Measurements from ENCODE around the gene TENM3. TPM values are rescaled to one million over a fixed set of nuclear protein-coding genes. Genes with fewer than 3 reads are reported as not detected.

Gene TENM3
- total RNA-seq, 2 donors from 2014 or later = 21.4 to 52.3 TPM

DNA sequence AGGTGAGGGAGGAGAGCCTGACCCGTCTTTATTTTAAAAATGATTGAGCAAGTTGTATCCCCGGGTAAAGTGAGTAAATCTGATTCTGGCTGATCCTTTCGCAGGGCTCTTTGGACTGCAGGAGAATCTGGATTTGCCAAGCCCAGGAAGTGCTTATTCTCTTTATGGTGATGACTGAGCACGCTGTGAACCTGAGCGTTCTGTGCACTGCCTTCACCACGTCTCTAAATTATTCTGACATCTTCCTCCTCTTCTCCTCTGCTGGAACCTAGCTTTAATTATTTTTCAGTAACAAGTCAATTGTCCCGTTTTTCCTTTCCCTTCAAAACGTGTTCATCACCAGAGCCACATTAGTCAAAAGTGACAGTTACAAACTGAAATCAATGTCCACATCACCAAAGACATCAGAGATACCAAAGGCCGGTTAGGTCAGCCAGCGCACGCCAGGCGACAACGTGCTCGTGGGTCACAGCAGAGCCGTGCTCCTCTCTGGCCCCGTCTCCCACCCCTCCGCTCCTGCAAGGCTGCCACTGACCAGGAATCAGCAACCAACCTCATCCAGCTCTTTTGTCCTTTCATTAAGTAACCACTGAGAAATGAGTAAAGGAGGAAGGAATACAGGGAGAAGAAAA, 599.7 kb downstream of the TENM3 start:
- Histone ChIP-seq H3K4me3 (no peak overlapping the region), H3K27me3 (replicated peaks; ENCODE audit: insufficient read depth) (no peaks in the 10 kb centered on the region), H3K9me3 (no peaks in the 10 kb centered on the region), H3K36me3 (no peaks in the 10 kb centered on the region), H3K4me1 (replicated peaks) (no peaks in the 10 kb centered on the region), H3K27ac (no peak overlapping the region)
- intact Hi-C loops (cut with DNase I) = no loop called here
- TF ChIP-seq POLR2A (IDR thresholded peaks at IDR 0.05) (no peak), POLR2AphosphoS5 (IDR thresholded peaks at IDR 0.05) (no peak)
- TF ChIP-seq, protein P1, sequence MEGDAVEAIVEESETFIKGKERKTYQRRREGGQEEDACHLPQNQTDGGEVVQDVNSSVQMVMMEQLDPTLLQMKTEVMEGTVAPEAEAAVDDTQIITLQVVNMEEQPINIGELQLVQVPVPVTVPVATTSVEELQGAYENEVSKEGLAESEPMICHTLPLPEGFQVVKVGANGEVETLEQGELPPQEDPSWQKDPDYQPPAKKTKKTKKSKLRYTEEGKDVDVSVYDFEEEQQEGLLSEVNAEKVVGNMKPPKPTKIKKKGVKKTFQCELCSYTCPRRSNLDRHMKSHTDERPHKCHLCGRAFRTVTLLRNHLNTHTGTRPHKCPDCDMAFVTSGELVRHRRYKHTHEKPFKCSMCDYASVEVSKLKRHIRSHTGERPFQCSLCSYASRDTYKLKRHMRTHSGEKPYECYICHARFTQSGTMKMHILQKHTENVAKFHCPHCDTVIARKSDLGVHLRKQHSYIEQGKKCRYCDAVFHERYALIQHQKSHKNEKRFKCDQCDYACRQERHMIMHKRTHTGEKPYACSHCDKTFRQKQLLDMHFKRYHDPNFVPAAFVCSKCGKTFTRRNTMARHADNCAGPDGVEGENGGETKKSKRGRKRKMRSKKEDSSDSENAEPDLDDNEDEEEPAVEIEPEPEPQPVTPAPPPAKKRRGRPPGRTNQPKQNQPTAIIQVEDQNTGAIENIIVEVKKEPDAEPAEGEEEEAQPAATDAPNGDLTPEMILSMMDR (IDR thresholded peaks at IDR 0.05) = no peak
- 52% methylated on average over 17 of the region's 17 CpGs for WGBS
- DNase-seq (ENCODE audit: low spot score) = no peak

DNA sequence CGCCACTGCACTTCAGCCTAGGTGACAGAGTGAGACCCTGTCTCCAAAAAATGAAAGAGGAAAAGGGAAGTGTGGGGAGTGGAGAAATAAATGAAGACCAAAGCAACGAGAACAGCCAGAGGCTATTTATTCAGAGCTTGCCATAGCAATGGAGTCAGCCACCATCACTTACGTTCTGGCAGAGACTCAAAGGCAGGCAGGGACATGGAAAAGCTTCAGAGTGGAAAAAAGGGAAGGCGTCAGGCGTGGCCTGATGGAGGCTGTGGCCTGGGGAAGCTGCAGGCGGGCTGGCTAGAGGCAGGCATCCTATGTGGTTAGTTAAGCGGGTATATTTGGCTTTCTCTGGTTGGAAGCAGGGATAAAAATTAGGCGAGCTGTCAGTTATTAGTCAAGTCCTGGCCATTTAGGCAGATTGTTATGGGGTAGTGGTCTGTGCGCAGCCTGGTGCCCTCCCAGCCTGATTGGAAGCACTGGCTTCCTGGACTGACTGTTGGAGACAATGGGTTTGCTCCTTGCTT, 600.7 kb downstream of the TENM3 start:
- intact Hi-C loops (cut with DNase I) = no loop called here
- H3K4me3 ChIP-seq = no peak overlapping the region
- no peak overlapping the region for H3K27ac ChIP-seq
- WGBS = 68% methylated on average over 9 of the region's 9 CpGs
- H3K27me3 ChIP-seq (replicated peaks; ENCODE audit: insufficient read depth) = no peaks in the 10 kb centered on the region
- H3K36me3 ChIP-seq = no peaks in the 10 kb centered on the region
- H3K4me1 ChIP-seq (replicated peaks) = no peaks in the 10 kb centered on the region
- no peak for TF ChIP-seq POLR2A (IDR thresholded peaks at IDR 0.05)
- TF ChIP-seq, protein P1 (IDR thresholded peaks at IDR 0.05) = no peak
- TF ChIP-seq POLR2AphosphoS5 (IDR thresholded peaks at IDR 0.05) = no peak
- H3K9me3 ChIP-seq = no peaks in the 10 kb centered on the region
- DNase-seq (ENCODE audit: low spot score) = no peak

DNA sequence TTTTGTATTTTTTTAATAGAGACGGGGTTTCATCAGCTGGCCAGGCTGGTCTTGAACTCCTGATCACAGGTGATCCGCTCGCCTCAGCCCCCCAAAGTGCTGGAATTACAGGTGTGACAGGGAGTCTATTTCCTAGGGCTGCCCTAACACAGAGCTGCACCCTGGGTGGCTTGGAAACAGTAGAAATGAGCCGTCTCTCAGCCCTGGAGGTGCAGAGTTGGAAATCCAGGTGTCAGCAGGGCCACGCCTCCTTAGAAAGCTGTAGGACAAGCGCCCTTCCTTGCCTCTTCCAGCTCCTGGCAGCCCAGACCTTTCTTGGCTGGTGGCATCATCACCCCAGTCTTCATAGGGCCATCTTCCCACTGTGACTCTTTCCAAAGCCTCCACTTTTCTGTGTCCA, 602.4 kb downstream of the TENM3 start:
- Histone ChIP-seq H3K4me1 (replicated peaks) (no peaks in the 10 kb centered on the region), H3K27ac (no peak overlapping the region), H3K27me3 (replicated peaks; ENCODE audit: insufficient read depth) (no peaks in the 10 kb centered on the region), H3K4me3 (no peak overlapping the region), H3K9me3 (no peaks in the 10 kb centered on the region), H3K36me3 (no peaks in the 10 kb centered on the region)
- no peak for DNase-seq (ENCODE audit: low spot score)
- intact Hi-C loops (cut with DNase I) = no loop called here
- TF ChIP-seq POLR2A (IDR thresholded peaks at IDR 0.05) = no peak
- TF ChIP-seq, protein P1 (IDR thresholded peaks at IDR 0.05) = no peak
- TF ChIP-seq POLR2AphosphoS5 (IDR thresholded peaks at IDR 0.05) = no peak
- 93% methylated on average over 6 of the region's 6 CpGs for WGBS

DNA sequence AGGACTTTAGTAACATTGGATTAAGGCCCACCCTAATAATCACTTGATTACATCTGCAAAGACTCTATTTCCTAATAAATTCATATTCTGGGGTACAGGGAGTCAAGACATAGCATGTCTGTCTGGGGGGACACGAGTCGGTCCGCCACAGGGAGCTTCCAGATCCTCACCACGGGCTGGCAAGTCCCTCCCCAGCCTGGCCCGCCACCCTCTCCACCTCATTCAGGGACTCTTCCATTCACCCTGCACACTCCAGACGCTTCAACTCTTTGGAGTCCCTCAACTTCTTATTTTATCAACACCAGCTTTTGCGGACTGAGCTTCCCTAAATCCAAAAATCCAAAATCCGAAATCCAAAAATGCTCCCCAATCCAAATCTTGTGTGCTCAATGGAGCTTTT, 602.8 kb downstream of the TENM3 start:
- Histone ChIP-seq H3K27ac (no peak overlapping the region), H3K9me3 (no peaks in the 10 kb centered on the region), H3K4me3 (no peak overlapping the region), H3K4me1 (replicated peaks) (no peaks in the 10 kb centered on the region), H3K27me3 (replicated peaks; ENCODE audit: insufficient read depth) (no peaks in the 10 kb centered on the region), H3K36me3 (no peaks in the 10 kb centered on the region)
- TF ChIP-seq POLR2AphosphoS5 (IDR thresholded peaks at IDR 0.05) (no peak), POLR2A (IDR thresholded peaks at IDR 0.05) (no peak)
- no peak for DNase-seq (ENCODE audit: low spot score)
- WGBS = 96% methylated on average over 8 of the region's 8 CpGs
- intact Hi-C loops (cut with DNase I) = no loop called here

DNA sequence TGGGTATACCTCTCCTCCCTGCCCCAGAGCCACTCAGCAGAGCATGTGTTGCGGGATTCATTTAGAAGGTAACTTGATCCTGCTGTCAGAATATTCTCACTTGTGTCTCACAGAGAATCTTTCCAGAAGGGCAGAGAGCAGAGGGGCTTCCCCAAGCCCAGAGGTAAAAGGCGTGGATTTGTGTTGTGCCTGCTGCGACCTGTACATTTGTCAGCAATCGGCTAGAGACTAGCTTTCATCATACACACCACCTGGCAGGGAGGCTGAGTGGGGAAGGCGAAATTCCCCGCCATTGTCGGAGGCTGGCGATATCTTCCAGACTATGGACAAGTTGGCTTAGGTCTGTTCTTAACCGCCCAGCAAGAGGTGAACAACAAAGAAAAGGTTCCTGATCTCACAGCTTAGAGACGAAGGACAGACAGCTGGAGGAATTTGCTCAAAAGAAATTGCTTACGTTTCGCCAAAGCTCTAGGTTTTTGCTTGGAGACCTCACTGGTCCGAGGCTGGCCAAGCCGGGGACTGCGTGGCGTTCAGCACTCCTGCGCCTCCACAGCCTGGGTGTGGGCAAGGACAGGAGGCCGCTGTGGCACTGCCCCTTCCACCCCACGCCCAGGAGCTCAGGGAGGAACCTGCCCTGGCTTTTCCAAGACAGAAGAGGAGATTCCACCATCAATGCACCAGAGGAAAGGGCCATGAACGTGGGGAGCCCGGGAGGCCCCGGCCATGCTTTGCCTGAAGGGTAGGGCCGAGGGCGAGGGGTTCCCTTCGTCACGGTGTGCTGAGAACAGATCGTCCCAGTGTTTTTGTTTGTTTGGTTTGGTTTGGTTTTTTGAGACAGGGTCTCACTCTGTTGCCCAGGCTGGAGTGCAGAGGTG, 604.6 kb downstream of the TENM3 start:
- intact Hi-C loops (cut with DNase I) = no loop called here
- 81% methylated on average over 27 of the region's 27 CpGs for WGBS
- no peak for TF ChIP-seq POLR2A (IDR thresholded peaks at IDR 0.05)
- TF ChIP-seq POLR2AphosphoS5 (IDR thresholded peaks at IDR 0.05) = no peak
- TF ChIP-seq, protein P1 (IDR thresholded peaks at IDR 0.05) = no peak
- Histone ChIP-seq H3K4me1 (replicated peaks) (no peaks in the 10 kb centered on the region), H3K27me3 (replicated peaks; ENCODE audit: insufficient read depth) (no peaks in the 10 kb centered on the region), H3K27ac (no peak overlapping the region), H3K9me3 (no peaks in the 10 kb centered on the region), H3K36me3 (no peaks in the 10 kb centered on the region), H3K4me3 (no peak overlapping the region)
- no peak for DNase-seq (ENCODE audit: low spot score)
